Naive thymus-derived CD4-positive, alpha-beta T cell (primary cell): ENCODE measurements around the gene FBN1. TPM values are rescaled to one million over a fixed set of nuclear protein-coding genes. Genes with fewer than 3 reads are reported as not detected.

Experiments used
- ATAC-seq: fragments of 150-1000 bp; cut with Tn5 transposase; 2 replicates; pipeline ENCODE4 v1.10.0; 2021; ENCODE audit warnings: mild to moderate bottlenecking, moderate library complexity
- CTCF ChIA-PET: fragments of 350-600 bp; sonication (Branson Sonifier 250); formaldehyde crosslinking; loops from one replicate; lab custom pipeline; 2021; ENCODE audit warnings: antibody characterized with exemption; lab: Charles Lee
- POLR2A ChIA-PET: fragments of 350-600 bp; sonication (Branson Sonifier 250); formaldehyde crosslinking; loops from one replicate; lab custom pipeline; 2021; ENCODE audit warnings: antibody characterized with exemption, inconsistent platforms; lab: Charles Lee
- DNase-seq, 9 donors: peaks; one replicate each; pipeline versions ENCODE4 v3.0.0 to v3.0.0-alpha.2; 2020 to 2022; ENCODE audit warnings: mixed read lengths in 1 of 9
- H3K27ac ChIP-seq: one replicate; pipeline ENCODE4 v1.7.0; 2013; ENCODE audit warnings: mild to moderate bottlenecking, low read depth, low read length, moderate library complexity
- H3K27me3 ChIP-seq, 2 donors: one replicate each; pipeline ENCODE4 v1.7.0; 2013; ENCODE audit warnings: low read length in 2 of 2, mild to moderate bottlenecking in 2 of 2, moderate library complexity in 2 of 2; ENCODE audit not compliant: control insufficient read depth in 2 of 2, insufficient read depth in 2 of 2
- H3K36me3 ChIP-seq, 3 experiments: 1 replicate in 2 of 3; 2 replicates in 1 of 3; pipeline ENCODE4 v1.7.0; 2013; ENCODE audit warnings: low read length in 3 of 3, mild to moderate bottlenecking in 3 of 3, moderate library complexity in 1 of 3; ENCODE audit not compliant: insufficient read depth in 3 of 3, control insufficient read depth in 2 of 3
- H3K4me1 ChIP-seq, 2 donors: one replicate each; pipeline ENCODE4 v1.7.0; 2013; ENCODE audit warnings: low read length in 2 of 2, mild to moderate bottlenecking in 2 of 2, moderate library complexity in 1 of 2; ENCODE audit not compliant: control insufficient read depth in 2 of 2, insufficient read depth in 2 of 2
- H3K4me3 ChIP-seq: 2 replicates; pipeline ENCODE4 v1.7.0; 2013; ENCODE audit warnings: mild to moderate bottlenecking, low read length
- H3K9me3 ChIP-seq, 3 experiments: 1 replicate in 2 of 3; 2 replicates in 1 of 3; pipeline ENCODE4 v1.7.0; 2013; ENCODE audit warnings: low read length in 3 of 3; ENCODE audit not compliant: control insufficient read depth in 2 of 3
- H3K27ac Mint-ChIP-seq, 9 donors: one replicate each; pipeline ENCODE4 v1.8.0; 2020 to 2022; ENCODE audit warnings: mixed read lengths in 9 of 9, mild to moderate bottlenecking in 8 of 9, moderate library complexity in 5 of 9, inconsistent platforms in 2 of 9
- H3K27me3 Mint-ChIP-seq, 5 donors: one replicate each; pipeline ENCODE4 v1.8.0; 2021 to 2022; ENCODE audit warnings: mixed read lengths in 5 of 5, mild to moderate bottlenecking in 1 of 5
- H3K36me3 Mint-ChIP-seq, 5 donors: one replicate each; pipeline ENCODE4 v1.8.0; 2020 to 2022; ENCODE audit warnings: mixed read lengths in 5 of 5, mild to moderate bottlenecking in 3 of 5, inconsistent platforms in 1 of 5
- H3K4me1 Mint-ChIP-seq, 7 donors: one replicate each; pipeline ENCODE4 v1.8.0; 2020 to 2022; ENCODE audit warnings: mixed read lengths in 7 of 7, mild to moderate bottlenecking in 3 of 7, inconsistent platforms in 1 of 7
- H3K4me3 Mint-ChIP-seq, 10 donors: one replicate each; pipeline ENCODE4 v1.8.0; 2020 to 2022; ENCODE audit warnings: mild to moderate bottlenecking in 10 of 10, mixed read lengths in 10 of 10, moderate library complexity in 6 of 10, inconsistent platforms in 2 of 10
- H3K9me3 Mint-ChIP-seq, 11 donors: one replicate each; pipeline ENCODE4 v1.8.0; 2020 to 2022; ENCODE audit warnings: mixed read lengths in 11 of 11, mild to moderate bottlenecking in 4 of 11, inconsistent platforms in 1 of 11, moderate library complexity in 1 of 11
- intact Hi-C, 2 donors: fragments of 100-400 bp; cut with micrococcal nuclease; formaldehyde crosslinking; loops; one replicate each; pipeline ENCODE4 v1.15.1; 2023
- polyA plus RNA-seq, 2 donors: library from polyadenylated mRNA; unstranded; fragments of 300-500 nt; fragmentation: Illumina TruSeq; gene quantifications; one replicate each; pipeline ENCODE4 v1.2.3, GENCODE V29; 2021
- total RNA-seq, 6 experiments: library from RNA in 5 of 6; stranded (reverse) in 5 of 6; gene quantifications; 1 replicate in 5 of 6; 2 replicates in 1 of 6; pipeline ENCODE4 v1.2.3 and lab custom pipeline; 2021 to 2026

The FBN1 gene
- total and polyA plus RNA-seq, 7 experiments from 2014 or later = 0.03 to 1.3 (median 0.61) TPM; not detected in 1

- no peaks in the 10 kb centered on the region for H3K9me3 Mint-ChIP-seq
- no peaks in the 10 kb centered on the region for H3K36me3 Mint-ChIP-seq
- peaks cover 0 to 4% (median 0%) of the 10 kb centered on the region in 5 donors for H3K27me3 Mint-ChIP-seq
- H3K27ac Mint-ChIP-seq = no peak overlapping the region
- H3K36me3 ChIP-seq = no peaks in the 10 kb centered on the region
- DNase-seq (no peak), ATAC-seq (no peak)
- H3K4me3 Mint-ChIP-seq = no peak overlapping the region
- no peaks in the 10 kb centered on the region for H3K27me3 ChIP-seq
- no peaks in the 10 kb centered on the region for H3K9me3 ChIP-seq
- peaks cover 0 to 4% (median 0%) of the 10 kb centered on the region in 7 donors for H3K4me1 Mint-ChIP-seq
- ChIA-PET POLR2A (no interaction called here), CTCF (no interaction called here)
- H3K4me3 ChIP-seq = no peak overlapping the region
- intact Hi-C loops = no loop called here
- no peak overlapping the region for H3K27ac ChIP-seq
- H3K4me1 ChIP-seq = no peaks in the 10 kb centered on the region
These were observed 220.5 kb downstream of the FBN1 start for GRCh38 chr15:48425051-48425450.

- no peak for ATAC-seq
- H3K9me3 ChIP-seq = no peaks in the 10 kb centered on the region
- no peak overlapping the region for H3K4me3 Mint-ChIP-seq
- intact Hi-C loops = no loop called here
- DNase-seq = no peak
- POLR2A ChIA-PET = no interaction called here
- peaks cover 0 to 4% (median 0%) of the 10 kb centered on the region in 5 donors for H3K27me3 Mint-ChIP-seq
- CTCF ChIA-PET = no interaction called here
- no peaks in the 10 kb centered on the region for H3K27me3 ChIP-seq
- no peaks in the 10 kb centered on the region for H3K36me3 ChIP-seq
- no peaks in the 10 kb centered on the region for H3K4me1 ChIP-seq
- no peaks in the 10 kb centered on the region for H3K9me3 Mint-ChIP-seq
- H3K27ac Mint-ChIP-seq = no peak overlapping the region
- no peak overlapping the region for H3K4me3 ChIP-seq
- H3K4me1 Mint-ChIP-seq = peaks cover 0 to 4% (median 0%) of the 10 kb centered on the region in 7 donors
- H3K36me3 Mint-ChIP-seq = no peaks in the 10 kb centered on the region
- H3K27ac ChIP-seq = no peak overlapping the region
These were observed 221.5 kb downstream of the FBN1 start for GRCh38 chr15:48423896-48424475.

- CTCF ChIA-PET = no interaction called here
These were observed 222.2 kb downstream of the FBN1 start for GRCh38 chr15:48423342-48423741.

GRCh38 chr15:48422401-48422800 lies 223.1 kb downstream of the FBN1 start:
- H3K9me3 Mint-ChIP-seq = no peaks in the 10 kb centered on the region
- peaks cover 0 to 4% (median 0%) of the 10 kb centered on the region in 7 donors for H3K4me1 Mint-ChIP-seq
- no peak overlapping the region for H3K27ac Mint-ChIP-seq
- intact Hi-C loops = no loop called here
- no peaks in the 10 kb centered on the region for H3K4me1 ChIP-seq
- no peaks in the 10 kb centered on the region for H3K27me3 ChIP-seq
- no peak overlapping the region for H3K27ac ChIP-seq
- no peak overlapping the region for H3K4me3 Mint-ChIP-seq
- no peak for ATAC-seq
- no peak for DNase-seq
- H3K36me3 ChIP-seq = no peaks in the 10 kb centered on the region
- no peak overlapping the region for H3K4me3 ChIP-seq
- POLR2A ChIA-PET = no interaction called here
- peaks cover 0 to 5% (median 0%) of the 10 kb centered on the region in 5 donors for H3K27me3 Mint-ChIP-seq
- no peaks in the 10 kb centered on the region for H3K36me3 Mint-ChIP-seq
- CTCF ChIA-PET = no interaction called here
- no peaks in the 10 kb centered on the region for H3K9me3 ChIP-seq

More at GRCh38 chr15:48423342-48423741, 222.2 kb downstream of the FBN1 start:
- no peaks in the 10 kb centered on the region for H3K4me1 ChIP-seq
- H3K36me3 ChIP-seq = no peaks in the 10 kb centered on the region
- H3K9me3 Mint-ChIP-seq = no peaks in the 10 kb centered on the region
- H3K27me3 ChIP-seq = no peaks in the 10 kb centered on the region
- no peak overlapping the region for H3K4me3 Mint-ChIP-seq
- no peak overlapping the region for H3K4me3 ChIP-seq
- ATAC-seq (no peak), DNase-seq (no peak)
- H3K4me1 Mint-ChIP-seq = peaks cover 0 to 4% (median 0%) of the 10 kb centered on the region in 7 donors
- no peaks in the 10 kb centered on the region for H3K36me3 Mint-ChIP-seq
- no peak overlapping the region for H3K27ac ChIP-seq
- no peak overlapping the region for H3K27ac Mint-ChIP-seq
- intact Hi-C loops = no loop called here
- POLR2A ChIA-PET = no interaction called here
- H3K9me3 ChIP-seq = no peaks in the 10 kb centered on the region
- H3K27me3 Mint-ChIP-seq = peaks cover 0 to 4% (median 0%) of the 10 kb centered on the region in 5 donors

DNA sequence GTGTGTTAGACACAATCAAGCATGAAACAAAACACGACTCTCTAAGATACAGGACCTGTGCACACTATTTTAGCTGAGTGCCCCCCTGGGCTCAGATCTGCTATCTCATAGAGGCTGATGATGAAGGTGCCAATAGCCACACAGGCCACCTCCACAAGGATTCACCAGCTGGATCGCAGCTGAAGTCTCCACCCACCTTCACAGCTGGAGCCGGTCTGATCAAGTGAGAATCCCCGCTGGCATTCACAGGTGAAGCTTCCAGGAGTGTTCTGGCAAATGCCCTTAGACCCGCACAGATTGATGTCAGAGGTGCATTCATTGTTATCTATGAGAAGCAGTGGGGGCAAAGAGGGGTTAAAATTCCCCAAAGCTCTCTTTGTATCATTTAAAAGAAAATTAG lies 224.1 kb downstream of the FBN1 start:
- Histone ChIP-seq H3K4me1 (no peaks in the 10 kb centered on the region), H3K27ac (no peak overlapping the region), H3K9me3 (no peaks in the 10 kb centered on the region), H3K4me3 (no peak overlapping the region), H3K36me3 (no peaks in the 10 kb centered on the region), H3K27me3 (no peaks in the 10 kb centered on the region)
- Mint-ChIP-seq H3K4me1 (peaks cover 0 to 4% (median 0%) of the 10 kb centered on the region in 7 donors), H3K36me3 (no peaks in the 10 kb centered on the region), H3K4me3 (no peak overlapping the region), H3K27me3 (peaks cover 0 to 6% (median 0%) of the 10 kb centered on the region in 5 donors), H3K27ac (no peak overlapping the region), H3K9me3 (no peaks in the 10 kb centered on the region)
- ChIA-PET POLR2A (no interaction called here), CTCF (no interaction called here)
- ATAC-seq (no peak), DNase-seq (no peak)
- intact Hi-C loops = no loop called here

DNA sequence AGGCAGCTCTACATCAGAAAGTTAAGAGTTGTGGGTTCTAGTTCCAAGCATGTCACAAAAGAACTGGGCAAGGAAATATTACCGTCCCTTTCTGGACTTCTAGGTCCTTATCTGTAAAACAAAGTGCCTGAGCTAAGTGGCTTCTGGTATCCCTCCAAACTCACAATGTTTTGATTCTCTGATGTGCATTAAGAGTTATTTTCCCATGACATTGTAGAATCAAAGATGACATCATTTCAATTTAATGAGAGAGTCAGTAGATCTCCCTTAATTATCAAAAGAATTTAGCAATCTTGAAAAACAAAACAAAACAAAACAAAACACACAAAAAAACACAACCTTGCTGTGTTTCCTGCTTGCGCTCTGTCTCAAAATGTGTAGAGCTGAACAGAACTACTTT lies 225.6 kb downstream of the FBN1 start:
- H3K27ac ChIP-seq = no peak overlapping the region
- H3K4me3 ChIP-seq = no peak overlapping the region
- Mint-ChIP-seq H3K27ac (no peak overlapping the region), H3K4me3 (no peak overlapping the region), H3K36me3 (no peaks in the 10 kb centered on the region), H3K9me3 (no peaks in the 10 kb centered on the region), H3K4me1 (peaks cover 0 to 4% (median 0%) of the 10 kb centered on the region in 7 donors), H3K27me3 (peaks cover 0 to 11% (median 0%) of the 10 kb centered on the region in 5 donors)
- no peaks in the 10 kb centered on the region for H3K4me1 ChIP-seq
- H3K36me3 ChIP-seq = no peaks in the 10 kb centered on the region
- intact Hi-C loops = no loop called here
- DNase-seq (no peak), ATAC-seq (no peak)
- POLR2A ChIA-PET = no interaction called here
- no peaks in the 10 kb centered on the region for H3K27me3 ChIP-seq
- no peaks in the 10 kb centered on the region for H3K9me3 ChIP-seq
- CTCF ChIA-PET = no interaction called here

DNA sequence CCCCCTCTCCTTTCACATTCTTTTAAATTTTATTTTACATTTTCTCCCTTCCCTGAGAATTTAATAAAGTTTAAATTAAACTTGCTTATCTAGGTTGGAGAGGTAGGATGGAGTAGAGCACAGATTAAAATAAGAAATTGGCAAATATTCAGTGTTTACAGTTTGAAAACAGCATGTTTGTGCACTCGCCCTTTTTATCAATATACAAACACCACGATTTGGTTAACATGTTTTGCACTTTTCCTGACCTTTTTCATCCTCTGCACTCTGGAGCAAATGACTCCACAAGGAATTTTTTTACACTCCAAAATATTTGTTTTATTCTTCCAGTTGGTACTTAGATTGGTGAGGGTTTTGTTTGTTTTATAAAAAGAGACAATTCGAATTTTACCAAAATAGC lies 227.2 kb downstream of the FBN1 start:
- Mint-ChIP-seq H3K27ac (no peak overlapping the region), H3K27me3 (peaks cover 0 to 15% (median 1%) of the 10 kb centered on the region in 5 donors), H3K9me3 (no peaks in the 10 kb centered on the region), H3K36me3 (no peaks in the 10 kb centered on the region), H3K4me1 (no peaks in the 10 kb centered on the region), H3K4me3 (no peak overlapping the region)
- DNase-seq (no peak), ATAC-seq (no peak)
- POLR2A ChIA-PET = no interaction called here
- Histone ChIP-seq H3K4me1 (no peaks in the 10 kb centered on the region), H3K27ac (no peak overlapping the region), H3K9me3 (no peaks in the 10 kb centered on the region), H3K36me3 (no peaks in the 10 kb centered on the region), H3K27me3 (peaks cover 0 to 3% of the 10 kb centered on the region in 2 donors), H3K4me3 (no peak overlapping the region)
- intact Hi-C loops = no loop called here
- CTCF ChIA-PET = no interaction called here
